Glomerular visceral epithelial cell (primary cell): Measurements from ENCODE around the gene ZBTB12.
A peak's percentile ranks its signal among the peaks of the same experiment; 100 is the strongest.
"Not testable (repeated sequence)": the region's sequence is repeated elsewhere in the genome, so short reads cannot be mapped to it uniquely, and the experiment has no call there.

ENCODE experiments used
- DNase-seq: peaks from one replicate; pipeline ENCODE4 v3.0.0-alpha.2; 2016; ENCODE audit errors: extremely low spot score

The ZBTB12 gene, protein sequence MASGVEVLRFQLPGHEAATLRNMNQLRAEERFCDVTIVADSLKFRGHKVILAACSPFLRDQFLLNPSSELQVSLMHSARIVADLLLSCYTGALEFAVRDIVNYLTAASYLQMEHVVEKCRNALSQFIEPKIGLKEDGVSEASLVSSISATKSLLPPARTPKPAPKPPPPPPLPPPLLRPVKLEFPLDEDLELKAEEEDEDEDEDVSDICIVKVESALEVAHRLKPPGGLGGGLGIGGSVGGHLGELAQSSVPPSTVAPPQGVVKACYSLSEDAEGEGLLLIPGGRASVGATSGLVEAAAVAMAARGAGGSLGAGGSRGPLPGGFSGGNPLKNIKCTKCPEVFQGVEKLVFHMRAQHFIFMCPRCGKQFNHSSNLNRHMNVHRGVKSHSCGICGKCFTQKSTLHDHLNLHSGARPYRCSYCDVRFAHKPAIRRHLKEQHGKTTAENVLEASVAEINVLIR

DNA sequence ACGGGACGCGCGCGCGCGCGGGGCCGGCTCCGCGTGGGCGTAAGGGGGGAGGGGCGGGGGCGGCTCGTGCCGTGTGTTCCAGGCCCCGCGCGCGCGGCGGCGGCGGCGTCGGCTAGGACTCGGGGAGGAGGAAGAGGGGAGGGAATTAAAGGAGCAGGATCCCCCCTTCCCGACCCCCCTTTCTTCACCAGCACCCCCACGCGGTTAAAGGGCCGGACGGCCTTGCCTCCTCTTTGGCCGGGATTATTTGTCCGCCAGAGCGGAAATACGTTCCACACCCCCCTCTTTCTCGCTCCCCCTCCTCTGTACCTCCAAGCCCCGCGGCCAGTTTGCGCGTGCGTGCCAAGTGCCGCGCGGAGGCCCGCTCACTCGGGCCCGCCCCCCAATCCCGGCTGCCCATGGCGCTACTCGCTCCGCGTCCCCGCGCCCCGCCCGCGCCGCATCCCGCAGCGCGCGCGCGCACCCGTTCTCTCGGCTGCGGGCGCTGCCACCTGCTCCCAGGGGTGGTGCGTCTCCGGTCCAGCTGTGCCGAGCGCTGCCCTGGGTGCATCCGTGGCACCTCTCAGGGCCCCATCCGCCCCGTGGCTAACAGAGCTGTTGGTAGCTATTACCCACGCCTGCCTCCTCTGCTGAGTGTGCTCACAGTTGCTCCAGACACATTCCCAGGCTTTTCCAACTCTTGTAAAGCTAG, at the start of gene ZBTB12:
Gene ZBTB12, minus strand, starts transcription at position 134 of the 691 bp plus-strand sequence. CDS start 781 bp downstream, outside the sequence.
- DNase-seq, result peak; percentile 96

DNA sequence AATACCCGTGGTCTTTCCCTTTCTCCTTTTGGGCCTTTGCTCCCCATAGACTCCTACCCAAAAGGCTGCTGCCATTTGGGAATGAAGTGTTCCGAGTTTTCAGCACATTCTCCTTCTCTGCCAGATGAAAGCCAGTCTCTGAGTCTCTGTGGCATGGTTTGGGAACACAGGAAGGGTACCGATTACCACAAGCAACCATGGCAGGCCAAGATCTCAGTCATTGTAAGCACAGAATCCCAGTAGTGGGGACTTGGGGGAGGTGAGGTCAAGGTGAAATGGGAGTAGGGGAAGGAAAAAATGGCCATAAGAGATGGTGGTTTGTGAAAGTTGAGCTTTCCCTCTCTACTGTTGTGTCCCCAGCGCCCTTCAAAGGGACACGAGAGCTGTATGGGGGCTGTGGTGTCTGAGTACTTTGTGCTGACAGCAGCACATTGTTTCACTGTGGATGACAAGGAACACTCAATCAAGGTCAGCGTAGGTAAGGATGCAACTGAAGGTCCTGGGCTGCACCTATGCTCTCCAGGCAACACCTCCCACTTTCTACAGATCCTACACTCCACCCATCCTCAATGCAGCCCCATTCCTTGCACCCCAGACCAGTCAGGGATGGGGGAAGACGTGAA, 48.2 kb upstream of the ZBTB12 start:
- no peak for DNase-seq

DNA sequence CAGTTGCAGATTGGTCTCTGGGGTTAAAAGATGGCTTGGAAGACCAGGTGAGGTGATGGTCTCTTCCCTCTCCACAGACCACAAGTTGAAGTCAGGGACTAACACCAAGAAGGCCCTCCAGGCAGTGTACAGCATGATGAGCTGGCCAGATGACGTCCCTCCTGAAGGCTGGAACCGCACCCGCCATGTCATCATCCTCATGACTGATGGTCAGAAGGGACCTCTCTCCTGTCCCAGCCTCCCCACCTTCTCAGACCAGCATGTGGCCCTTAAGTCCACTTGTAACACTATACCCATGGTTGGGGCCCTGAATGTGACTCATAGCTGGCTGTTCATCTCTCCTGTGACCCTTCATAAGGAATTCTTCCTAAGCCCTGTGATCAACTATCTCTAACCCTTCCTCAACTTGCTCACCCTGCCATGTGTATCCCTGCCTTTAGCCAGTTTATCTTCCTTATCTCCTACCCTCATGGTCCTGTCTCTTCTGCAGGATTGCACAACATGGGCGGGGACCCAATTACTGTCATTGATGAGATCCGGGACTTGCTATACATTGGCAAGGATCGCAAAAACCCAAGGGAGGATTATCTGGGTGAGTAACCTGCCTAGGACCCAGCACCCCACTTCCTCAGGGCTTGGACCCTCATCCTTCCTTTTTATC, 47.0 kb upstream of the ZBTB12 start:
- DNase-seq, result peak; percentile 16

DNA sequence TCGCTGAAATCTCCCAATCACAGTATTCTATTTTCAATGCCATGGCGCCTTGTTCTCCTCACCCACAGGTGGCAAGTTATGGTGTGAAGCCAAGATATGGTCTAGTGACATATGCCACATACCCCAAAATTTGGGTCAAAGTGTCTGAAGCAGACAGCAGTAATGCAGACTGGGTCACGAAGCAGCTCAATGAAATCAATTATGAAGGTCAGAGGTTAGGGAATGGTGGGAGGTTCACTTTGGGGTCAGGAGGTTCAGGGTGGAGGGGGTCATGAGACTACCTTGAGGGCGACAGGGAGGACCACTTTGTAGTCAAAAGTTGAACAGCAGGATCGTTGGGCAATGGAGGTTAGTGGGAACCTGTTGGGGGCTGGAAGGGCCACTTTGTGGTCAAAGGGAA, 46.4 kb upstream of the ZBTB12 start:
- DNase-seq, result no peak

DNA sequence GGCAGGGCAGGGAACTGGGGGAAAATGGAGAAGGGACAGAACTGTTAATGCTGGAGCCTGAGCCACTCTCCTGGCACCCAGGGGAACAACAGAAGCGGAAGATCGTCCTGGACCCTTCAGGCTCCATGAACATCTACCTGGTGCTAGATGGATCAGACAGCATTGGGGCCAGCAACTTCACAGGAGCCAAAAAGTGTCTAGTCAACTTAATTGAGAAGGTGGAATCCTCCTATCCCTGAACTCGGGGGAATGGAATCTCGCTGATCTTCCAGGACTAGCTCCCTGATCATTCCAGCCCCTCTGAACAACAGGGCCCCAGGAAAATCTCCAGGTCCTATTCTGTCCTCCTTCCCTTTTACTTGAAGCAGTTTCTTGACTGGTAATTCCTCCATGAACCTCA, 46.0 kb upstream of the ZBTB12 start:
- DNase-seq, result no peak

DNA sequence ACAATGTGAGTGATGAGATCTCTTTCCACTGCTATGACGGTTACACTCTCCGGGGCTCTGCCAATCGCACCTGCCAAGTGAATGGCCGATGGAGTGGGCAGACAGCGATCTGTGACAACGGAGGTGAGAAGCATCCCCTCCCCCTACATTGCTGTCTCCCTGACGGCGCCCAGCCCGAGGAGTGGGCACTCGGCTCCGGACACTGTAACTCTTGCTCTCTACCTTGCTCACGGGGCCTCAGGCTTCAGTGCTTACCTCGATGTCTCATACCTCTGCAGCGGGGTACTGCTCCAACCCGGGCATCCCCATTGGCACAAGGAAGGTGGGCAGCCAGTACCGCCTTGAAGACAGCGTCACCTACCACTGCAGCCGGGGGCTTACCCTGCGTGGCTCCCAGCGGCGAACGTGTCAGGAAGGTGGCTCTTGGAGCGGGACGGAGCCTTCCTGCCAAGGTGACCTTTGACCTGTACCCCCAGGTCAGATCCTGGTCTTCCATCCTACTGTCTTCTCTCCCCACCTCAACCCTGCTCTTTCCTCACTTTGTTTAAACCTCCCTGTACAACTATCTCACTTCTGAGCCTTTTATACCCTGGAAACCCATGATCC, 45.3 kb upstream of the ZBTB12 start:
- no peak for DNase-seq

DNA sequence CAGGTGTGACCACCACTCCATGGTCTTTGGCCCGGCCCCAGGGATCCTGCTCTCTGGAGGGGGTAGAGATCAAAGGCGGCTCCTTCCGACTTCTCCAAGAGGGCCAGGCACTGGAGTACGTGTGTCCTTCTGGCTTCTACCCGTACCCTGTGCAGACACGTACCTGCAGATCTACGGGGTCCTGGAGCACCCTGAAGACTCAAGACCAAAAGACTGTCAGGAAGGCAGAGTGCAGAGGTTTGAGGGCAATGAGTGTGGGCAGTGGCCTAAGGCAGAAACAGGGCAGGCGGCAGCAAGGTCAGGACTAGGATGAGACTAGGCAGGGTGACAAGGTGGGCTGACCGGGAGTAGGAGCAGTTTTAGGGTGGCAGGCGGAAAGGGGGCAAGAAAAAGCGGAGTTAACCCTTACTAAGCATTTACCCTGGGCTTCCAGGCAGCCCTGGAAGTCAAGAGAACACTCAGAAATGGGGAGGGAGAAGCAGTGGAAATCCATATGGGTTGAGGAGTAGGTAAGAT, 44.5 kb upstream of the ZBTB12 start:
- DNase-seq, result no peak

DNA sequence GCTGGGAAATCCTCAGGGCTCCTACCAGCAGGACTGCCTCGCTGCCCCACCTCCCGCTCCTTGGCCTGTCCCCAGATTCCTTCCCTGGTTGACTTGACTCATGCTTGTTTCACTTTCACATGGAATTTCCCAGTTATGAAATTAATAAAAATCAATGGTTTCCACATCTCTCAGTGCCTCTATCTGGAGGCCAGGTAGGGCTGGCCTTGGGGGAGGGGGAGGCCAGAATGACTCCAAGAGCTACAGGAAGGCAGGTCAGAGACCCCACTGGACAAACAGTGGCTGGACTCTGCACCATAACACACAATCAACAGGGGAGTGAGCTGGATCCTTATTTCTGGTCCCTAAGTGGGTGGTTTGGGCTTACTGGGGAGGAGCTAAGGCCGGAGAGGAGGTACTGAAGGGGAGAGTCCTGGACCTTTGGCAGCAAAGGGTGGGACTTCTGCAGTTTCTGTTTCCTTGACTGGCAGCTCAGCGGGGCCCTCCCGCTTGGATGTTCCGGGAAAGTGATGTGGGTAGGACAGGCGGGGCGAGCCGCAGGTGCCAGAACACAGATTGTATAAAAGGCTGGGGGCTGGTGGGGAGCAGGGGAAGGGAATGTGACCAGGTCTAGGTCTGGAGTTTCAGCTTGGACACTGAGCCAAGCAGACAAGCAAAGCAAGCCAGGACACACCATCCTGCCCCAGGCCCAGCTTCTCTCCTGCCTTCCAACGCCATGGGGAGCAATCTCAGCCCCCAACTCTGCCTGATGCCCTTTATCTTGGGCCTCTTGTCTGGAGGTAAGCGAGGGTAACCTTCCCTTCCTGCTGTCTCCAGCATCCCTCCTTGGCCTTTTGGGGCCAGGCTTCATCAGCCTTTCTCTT, 43.9 kb upstream of the ZBTB12 start, which contains the start of gene CFB:
Gene CFB, plus strand, starts transcription at position 589 of the 863 bp plus-strand sequence. Its CDS starts 127 bp downstream, at position 716.
- peak; percentile 91 for DNase-seq

DNA sequence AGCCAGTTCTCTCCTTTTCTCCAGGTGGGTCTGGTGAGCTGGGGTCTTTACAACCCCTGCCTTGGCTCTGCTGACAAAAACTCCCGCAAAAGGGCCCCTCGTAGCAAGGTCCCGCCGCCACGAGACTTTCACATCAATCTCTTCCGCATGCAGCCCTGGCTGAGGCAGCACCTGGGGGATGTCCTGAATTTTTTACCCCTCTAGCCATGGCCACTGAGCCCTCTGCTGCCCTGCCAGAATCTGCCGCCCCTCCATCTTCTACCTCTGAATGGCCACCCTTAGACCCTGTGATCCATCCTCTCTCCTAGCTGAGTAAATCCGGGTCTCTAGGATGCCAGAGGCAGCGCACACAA, 43.2 kb upstream of the ZBTB12 start:
- DNase-seq, result no peak

DNA sequence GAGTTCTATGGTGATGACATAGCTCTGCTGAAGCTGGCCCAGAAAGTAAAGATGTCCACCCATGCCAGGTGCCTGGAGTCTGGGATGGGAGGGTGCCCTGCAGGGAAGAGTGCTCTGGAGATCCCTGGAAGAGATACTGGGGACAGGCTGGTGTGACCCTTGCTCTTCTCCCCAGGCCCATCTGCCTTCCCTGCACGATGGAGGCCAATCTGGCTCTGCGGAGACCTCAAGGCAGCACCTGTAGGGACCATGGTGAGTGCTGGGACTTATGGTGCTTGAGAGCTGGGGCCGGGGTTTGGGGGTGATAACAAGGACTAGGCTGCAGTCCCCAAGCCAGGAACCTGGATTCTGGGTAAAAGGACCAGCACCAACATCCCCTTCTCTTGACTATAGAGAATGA, 41.9 kb upstream of the ZBTB12 start:
- no peak for DNase-seq

DNA sequence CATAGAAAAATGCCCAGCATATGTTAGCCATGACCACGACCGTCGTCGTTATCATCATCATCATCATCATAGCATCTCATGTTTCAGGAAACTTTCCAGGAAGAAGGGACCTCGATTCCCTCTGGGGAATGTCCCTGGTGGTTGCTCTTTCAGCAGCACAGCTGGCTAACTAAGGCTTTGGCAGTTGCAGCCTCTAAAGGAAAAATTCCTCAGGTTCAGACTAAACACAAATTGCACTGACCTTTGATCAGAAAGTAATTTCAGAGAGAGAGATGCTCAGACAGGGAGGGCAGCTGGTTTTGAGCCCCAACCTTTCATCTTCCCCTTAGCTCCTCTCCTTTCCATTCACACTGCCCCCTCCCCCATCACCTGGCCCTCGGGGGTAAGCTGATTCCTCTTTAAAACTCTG, 38.4 kb upstream of the ZBTB12 start:
- DNase-seq, result peak; percentile 56

DNA sequence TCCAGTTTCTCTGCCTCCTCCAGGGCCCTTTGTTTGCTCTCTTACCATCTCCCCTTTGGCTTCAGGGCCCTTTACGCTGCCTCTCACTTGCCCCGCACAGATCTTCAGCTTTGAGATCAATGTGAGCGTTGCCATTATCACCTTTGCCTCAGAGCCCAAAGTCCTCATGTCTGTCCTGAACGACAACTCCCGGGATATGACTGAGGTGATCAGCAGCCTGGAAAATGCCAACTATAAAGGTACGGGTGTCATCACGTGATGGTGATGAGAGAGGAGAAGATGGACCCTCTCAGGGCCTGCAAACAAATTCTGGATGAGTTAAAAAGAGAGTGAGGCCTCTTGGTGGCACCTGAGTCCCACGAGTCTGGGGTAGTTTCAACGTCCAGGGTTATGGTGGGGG, 33.9 kb upstream of the ZBTB12 start:
- no peak for DNase-seq

DNA sequence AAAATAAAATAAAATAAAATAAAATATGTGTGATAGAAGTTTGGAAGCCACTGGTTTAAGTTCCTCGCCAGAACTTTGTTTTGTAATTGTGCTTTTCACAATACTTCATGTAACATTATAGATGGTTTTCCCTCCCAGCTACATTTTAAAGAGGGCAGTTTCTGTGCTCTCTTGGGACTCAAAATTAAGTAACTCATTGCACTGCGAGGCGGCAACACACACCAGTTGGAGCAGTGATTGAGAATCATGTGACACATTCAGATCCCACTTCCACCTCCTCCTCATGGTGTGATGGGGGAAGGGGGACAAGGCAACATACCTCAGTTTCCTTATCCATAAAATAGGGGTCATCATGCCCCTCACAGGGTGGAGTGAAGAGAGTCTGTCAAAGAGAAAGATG, 33.1 kb upstream of the ZBTB12 start:
- DNase-seq, result no peak

DNA sequence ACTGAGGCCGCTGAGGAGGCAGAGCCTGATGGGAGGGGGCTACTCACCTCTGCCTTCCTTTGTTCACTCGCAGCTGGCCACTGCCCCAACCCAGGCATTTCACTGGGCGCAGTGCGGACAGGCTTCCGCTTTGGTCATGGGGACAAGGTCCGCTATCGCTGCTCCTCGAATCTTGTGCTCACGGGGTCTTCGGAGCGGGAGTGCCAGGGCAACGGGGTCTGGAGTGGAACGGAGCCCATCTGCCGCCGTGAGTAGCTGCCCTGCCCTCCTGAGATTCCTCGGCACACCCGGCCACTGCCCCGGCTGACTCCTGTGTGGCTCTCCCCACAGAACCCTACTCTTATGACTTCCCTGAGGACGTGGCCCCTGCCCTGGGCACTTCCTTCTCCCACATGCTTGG, 31.7 kb upstream of the ZBTB12 start:
- DNase-seq, result no peak

DNA sequence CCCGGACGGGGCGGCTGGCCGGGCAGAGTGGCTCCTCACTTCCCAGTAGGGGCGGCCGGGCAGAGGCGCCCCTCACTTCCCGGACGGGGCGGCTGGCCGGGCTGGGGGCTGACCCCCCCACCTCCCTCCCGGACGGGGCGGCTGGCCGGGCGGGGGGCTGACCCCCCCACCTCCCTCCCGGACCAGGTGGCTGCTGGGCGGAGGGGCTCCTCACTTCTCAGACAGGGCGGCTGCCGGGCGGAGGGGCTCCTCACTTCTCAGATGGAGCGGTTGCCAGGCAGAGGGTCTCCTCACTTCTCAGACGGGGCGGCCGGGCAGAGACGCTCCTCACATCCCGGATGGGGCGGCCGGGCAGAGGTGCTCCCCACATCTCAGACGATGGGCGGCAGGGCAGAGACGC, 30.3 kb upstream of the ZBTB12 start:
- not testable (repeated sequence) for DNase-seq

DNA sequence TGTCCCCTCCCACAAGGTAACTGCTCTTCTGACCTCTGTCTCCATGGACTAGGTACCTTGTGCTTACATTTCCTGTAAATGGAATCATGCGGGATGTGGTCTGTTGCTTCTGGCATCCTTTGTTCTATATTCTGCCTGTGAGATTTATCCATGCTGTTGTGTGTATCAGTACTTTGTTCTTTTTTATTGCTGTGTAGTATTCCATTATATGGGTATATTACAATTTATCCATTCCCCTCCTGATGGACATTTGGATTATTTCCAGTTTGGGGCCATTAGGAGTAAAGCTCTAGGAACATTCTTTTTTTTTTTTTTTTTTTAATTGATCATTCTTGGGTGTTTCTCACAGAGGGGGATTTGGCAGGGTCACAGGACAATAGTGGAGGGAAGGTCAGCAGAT, 29.1 kb upstream of the ZBTB12 start:
- DNase-seq, result no peak

DNA sequence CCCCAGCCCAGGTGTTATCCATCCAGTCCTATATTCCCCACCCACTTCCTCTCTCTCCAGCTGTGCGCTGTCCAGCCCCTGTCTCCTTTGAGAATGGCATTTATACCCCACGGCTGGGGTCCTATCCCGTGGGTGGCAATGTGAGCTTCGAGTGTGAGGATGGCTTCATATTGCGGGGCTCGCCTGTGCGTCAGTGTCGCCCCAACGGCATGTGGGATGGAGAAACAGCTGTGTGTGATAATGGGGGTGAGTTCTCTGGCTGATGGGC, 26.7 kb upstream of the ZBTB12 start:
- DNase-seq, result no peak

DNA sequence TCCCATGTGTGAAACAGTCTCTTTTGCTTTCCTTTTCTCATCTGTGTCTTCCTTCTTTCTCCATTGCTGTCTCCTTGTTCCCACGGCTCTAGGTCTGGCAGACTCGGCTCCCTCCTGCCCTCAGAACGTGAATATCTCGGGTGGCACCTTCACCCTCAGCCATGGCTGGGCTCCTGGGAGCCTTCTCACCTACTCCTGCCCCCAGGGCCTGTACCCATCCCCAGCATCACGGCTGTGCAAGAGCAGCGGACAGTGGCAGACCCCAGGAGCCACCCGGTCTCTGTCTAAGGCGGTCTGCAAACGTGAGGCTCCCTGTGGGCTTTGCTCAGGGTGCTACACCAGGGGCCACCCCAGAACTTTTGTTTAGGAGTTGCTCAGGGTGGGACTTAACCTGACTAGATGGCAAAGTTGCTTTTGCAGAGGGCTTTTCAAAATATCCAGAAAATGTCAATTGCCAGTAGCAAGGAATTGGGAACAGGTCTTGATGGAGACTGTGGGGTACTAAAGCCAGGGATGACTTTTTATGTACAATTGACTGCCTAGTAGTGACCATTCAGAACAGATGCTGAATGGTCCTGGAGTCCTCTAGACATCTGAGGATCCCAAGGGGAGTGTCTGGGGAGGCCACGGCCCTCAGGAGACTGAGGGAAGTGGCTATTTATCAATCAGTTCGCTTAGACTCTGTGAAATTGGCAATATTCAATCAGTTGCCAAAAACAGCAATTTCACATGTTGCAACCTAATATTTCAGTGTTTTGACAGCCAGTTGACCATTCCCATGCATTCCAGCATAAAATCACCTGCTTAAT, 26.2 kb upstream of the ZBTB12 start:
- DNase-seq, result no peak

DNA sequence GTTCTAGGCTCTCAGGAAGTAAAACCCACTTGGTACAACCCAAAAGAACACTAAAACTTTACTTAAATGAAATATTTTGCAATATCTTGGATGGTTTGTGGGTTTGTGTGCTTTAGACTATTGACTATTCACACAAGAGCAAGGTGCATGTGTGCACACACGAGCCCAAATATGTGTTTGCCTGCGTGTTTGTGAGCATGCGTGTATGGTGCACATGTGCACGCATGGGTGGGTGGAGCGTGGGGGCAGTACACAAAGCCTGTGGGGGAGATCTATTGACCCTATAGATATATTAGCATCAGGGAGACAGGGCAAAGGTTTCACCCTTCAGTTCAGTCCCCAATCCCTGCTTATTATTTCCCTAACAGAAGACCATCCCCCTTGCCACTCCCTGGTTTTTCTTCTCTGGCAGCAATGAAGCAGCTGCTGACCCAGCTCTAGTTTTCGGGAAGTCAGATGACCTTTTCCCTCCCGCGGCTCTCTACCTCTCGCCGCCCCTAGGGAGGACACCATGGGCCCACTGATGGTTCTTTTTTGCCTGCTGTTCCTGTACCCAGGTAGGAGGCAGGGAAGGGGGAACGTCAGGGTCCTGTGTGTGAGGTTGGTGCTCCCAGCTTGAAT, 25.5 kb upstream of the ZBTB12 start, which contains the start of gene C2:
Gene C2, plus strand, starts transcription at position 476 of the 621 bp plus-strand sequence. Its CDS starts 36 bp downstream, at position 512.
- no peak for DNase-seq
